H9 (cell line): Measurements from ENCODE around the gene PADI4. TPM values are rescaled to one million over a fixed set of nuclear protein-coding genes. Genes with fewer than 3 reads are reported as not detected.

Source experiments
- DNase-seq: peaks from one replicate; pipeline ENCODE4 v3.0.0-alpha.2; 2017
- H2AFZ ChIP-seq: one replicate; pipeline ENCODE4 v1.6.1; 2013; ENCODE audit warnings: mild to moderate bottlenecking, low read length, control low read depth, moderate library complexity
- H2AK5ac ChIP-seq: 2 replicates; pipeline ENCODE4 v1.6.1; 2013; ENCODE audit warnings: low read length, control low read depth, mixed read lengths; ENCODE audit not compliant: insufficient read length
- H2BK120ac ChIP-seq: one replicate; pipeline ENCODE4 v1.6.1; 2013; ENCODE audit warnings: low read depth, mild to moderate bottlenecking, low read length, control low read depth, inconsistent platforms; ENCODE audit not compliant: poor library complexity, severe bottlenecking
- H2BK12ac ChIP-seq: 2 replicates; pipeline ENCODE4 v1.6.1; 2013; ENCODE audit warnings: low read length, control low read depth, mixed read lengths, low read depth; ENCODE audit not compliant: insufficient read length
- H2BK15ac ChIP-seq: 2 replicates; pipeline ENCODE4 v1.6.1; 2013; ENCODE audit warnings: low read depth, low read length, control low read depth
- H2BK20ac ChIP-seq: one replicate; pipeline ENCODE4 v1.6.1; 2013; ENCODE audit warnings: low read depth, mild to moderate bottlenecking, low read length, control low read depth, inconsistent platforms; ENCODE audit not compliant: poor library complexity, severe bottlenecking
- H2BK5ac ChIP-seq: 2 replicates; pipeline ENCODE4 v1.6.1; 2013; ENCODE audit warnings: low read length, control low read depth, mixed read lengths; ENCODE audit not compliant: insufficient read length
- H3K14ac ChIP-seq: 2 replicates; pipeline ENCODE4 v1.6.1; 2013; ENCODE audit warnings: low read length, control low read depth; ENCODE audit not compliant: insufficient read depth
- H3K18ac ChIP-seq: 2 replicates; pipeline ENCODE4 v1.6.1; 2013; ENCODE audit warnings: low read depth, mild to moderate bottlenecking, mixed read lengths, low read length, control low read depth; ENCODE audit not compliant: insufficient read length
- H3K23ac ChIP-seq: 2 replicates; pipeline ENCODE4 v1.6.1; 2013; ENCODE audit warnings: low read length, control low read depth, mixed read lengths, low read depth; ENCODE audit not compliant: insufficient read length
- H3K23me2 ChIP-seq: 2 replicates; pipeline ENCODE4 v1.6.1; 2013; ENCODE audit warnings: low read depth, mild to moderate bottlenecking, mixed read lengths, low read length, control low read depth; ENCODE audit not compliant: insufficient read length, poor library complexity, severe bottlenecking
- H3K27ac ChIP-seq: 2 replicates; pipeline ENCODE4 v1.5.1; 2013; ENCODE audit warnings: low read length, control low read depth, mixed read lengths, low read depth; ENCODE audit not compliant: insufficient read length
- H3K27me3 ChIP-seq: 2 replicates; pipeline ENCODE4 v1.6.1; 2013; ENCODE audit warnings: low read length, control low read depth, inconsistent platforms; ENCODE audit not compliant: insufficient read depth
- H3K4ac ChIP-seq: 2 replicates; pipeline ENCODE4 v1.6.1; 2013; ENCODE audit warnings: low read depth, mild to moderate bottlenecking, control low read depth, inconsistent platforms, low read length, moderate library complexity
- H3K4me1 ChIP-seq: 2 replicates; pipeline ENCODE4 v1.6.1; 2013; ENCODE audit warnings: low read length, control low read depth, inconsistent platforms; ENCODE audit not compliant: insufficient read depth
- H3K4me2 ChIP-seq: 2 replicates; pipeline ENCODE4 v1.6.1; 2013; ENCODE audit warnings: low read length, control low read depth, mixed read lengths; ENCODE audit not compliant: insufficient read length, insufficient read depth
- H3K56ac ChIP-seq: 2 replicates; pipeline ENCODE4 v1.6.1; 2013; ENCODE audit warnings: low read depth, mild to moderate bottlenecking, mixed read lengths, low read length, control low read depth; ENCODE audit not compliant: insufficient read length
- H3K79me1 ChIP-seq: 2 replicates; pipeline ENCODE4 v1.6.1; 2013; ENCODE audit warnings: low read depth, mild to moderate bottlenecking, moderate library complexity, low read length, control low read depth, inconsistent platforms; ENCODE audit not compliant: insufficient read depth, poor library complexity, severe bottlenecking
- H3K79me2 ChIP-seq: 2 replicates; pipeline ENCODE4 v1.6.1; 2013; ENCODE audit warnings: low read length, control low read depth, inconsistent platforms; ENCODE audit not compliant: insufficient read depth
- H3K9ac ChIP-seq: 2 replicates; pipeline ENCODE4 v1.6.1; 2013; ENCODE audit warnings: low read length, control low read depth, mixed read lengths; ENCODE audit not compliant: insufficient read length; ENCODE audit errors: extremely low read depth
- H3K9me3 ChIP-seq: one replicate; pipeline ENCODE4 v1.6.1; 2013; ENCODE audit warnings: low read depth, low read length, inconsistent platforms; ENCODE audit not compliant: control insufficient read depth
- H3T11ph ChIP-seq: one replicate; pipeline ENCODE4 v1.6.1; 2013; ENCODE audit warnings: mild to moderate bottlenecking, low read length, control low read depth, inconsistent platforms
- H4K20me1 ChIP-seq: one replicate; pipeline ENCODE4 v1.6.1; 2013; ENCODE audit not compliant: control insufficient read depth, insufficient read length, insufficient read depth
- H4K5ac ChIP-seq: 2 replicates; pipeline ENCODE4 v1.6.1; 2013; ENCODE audit warnings: low read depth, mild to moderate bottlenecking, mixed read lengths, low read length, control low read depth; ENCODE audit not compliant: insufficient read length
- H4K8ac ChIP-seq: replicated peaks from 2 replicates; pipeline ENCODE4 v1.6.1; 2013; ENCODE audit warnings: low read length, control low read depth, mixed read lengths, low read depth; ENCODE audit not compliant: insufficient read length
- H4K91ac ChIP-seq: 2 replicates; pipeline ENCODE4 v1.6.1; 2013; ENCODE audit warnings: low read depth, mild to moderate bottlenecking, moderate library complexity, mixed read lengths, low read length, control low read depth; ENCODE audit not compliant: insufficient read length
- H3K27ac Mint-ChIP-seq, 3 experiments: 2 replicates in 2 of 3; 3 replicates in 1 of 3; pipeline ENCODE4 v1.8.0; 2020 to 2021; ENCODE audit warnings: mixed read lengths in 3 of 3, mild to moderate bottlenecking in 1 of 3, moderate library complexity in 1 of 3
- H3K27me3 Mint-ChIP-seq: 2 replicates; pipeline ENCODE4 v1.8.0; 2021; ENCODE audit warnings: low read depth, mild to moderate bottlenecking, moderate library complexity, mixed read lengths
- H3K36me3 Mint-ChIP-seq, 3 experiments: 2 replicates in 2 of 3; 3 replicates in 1 of 3; pipeline ENCODE4 v1.8.0; 2020 to 2021; ENCODE audit warnings: low read depth in 3 of 3, mixed read lengths in 3 of 3; ENCODE audit not compliant: insufficient read depth in 1 of 3
- H3K4me1 Mint-ChIP-seq, 2 experiments: 2 replicates each; pipeline ENCODE4 v1.8.0; 2020; ENCODE audit warnings: mixed read lengths in 2 of 2
- H3K4me3 Mint-ChIP-seq, 2 experiments: 2 replicates in 1 of 2; 3 replicates in 1 of 2; pipeline ENCODE4 v1.8.0; 2020 to 2021; ENCODE audit warnings: mild to moderate bottlenecking in 2 of 2, mixed read lengths in 2 of 2, moderate library complexity in 1 of 2
- H3K9me3 Mint-ChIP-seq, 2 experiments: 2 replicates in 1 of 2; 3 replicates in 1 of 2; pipeline ENCODE4 v1.8.0; 2020; ENCODE audit warnings: mild to moderate bottlenecking in 2 of 2, mixed read lengths in 2 of 2, moderate library complexity in 1 of 2
- CTCF ChIP-seq: fragments of 200-600 bp; sonication (generic); conservative IDR thresholded peaks from 3 replicates; pipeline ENCODE4 v1.8.0; 2021; ENCODE audit warnings: antibody characterized with exemption, mild to moderate bottlenecking
- WGBS: extraction: QIAGEN DNeasy Blood & Tissue Kit; methylation state at CpG from one replicate; pipeline ENCODE4 v1.1.7; 2013; ENCODE audit warnings: missing lambda C conversion rate, low lambda C conversion rate, mixed read lengths; ENCODE audit not compliant: insufficient read length; ENCODE audit errors: extremely low coverage; 5-methylcytosine and 5-hydroxymethylcytosine counted together
- total RNA-seq: library from RNA; stranded (reverse); gene quantifications from 2 replicates; pipeline ENCODE4 v1.2.1, GENCODE V29; 2021

PADI4 gene
- total RNA-seq, 1 experiment from 2014 or later, result 0.13 TPM

- no peak overlapping the region for H3K4me3 Mint-ChIP-seq
Observed at GRCh38 chr1:17359808-17360207, 51.8 kb downstream of the PADI4 start.

More at GRCh38 chr1:17359808-17360207, 51.8 kb downstream of the PADI4 start:
- no peaks in the 10 kb centered on the region for H3K27me3 ChIP-seq
- no peaks in the 10 kb centered on the region for H3K36me3 Mint-ChIP-seq
- no peak overlapping the region for H4K91ac ChIP-seq
- H3K18ac ChIP-seq, result no peak overlapping the region
- no peaks in the 10 kb centered on the region for H3K9me3 ChIP-seq
- no peak overlapping the region for H3K27ac ChIP-seq
- no peaks in the 10 kb centered on the region; the same call in 1 of the 2 replicates for H3K27me3 Mint-ChIP-seq
- no peak overlapping the region for H3K56ac ChIP-seq
- no peak overlapping the region for H2BK12ac ChIP-seq
- H3K4me1 Mint-ChIP-seq, result peaks cover 9 to 11% of the 10 kb centered on the region in 2 experiments; a peak in 3 of 4 replicates
- no peak for DNase-seq
- no peak overlapping the region for H3K14ac ChIP-seq
- no peak overlapping the region for H4K8ac ChIP-seq
- no peaks in the 10 kb centered on the region; a peak in 1 of 5 replicates for H3K9me3 Mint-ChIP-seq
- H3T11ph ChIP-seq, result no peak overlapping the region
- H4K5ac ChIP-seq, result no peak overlapping the region
- no peak overlapping the region for H3K4ac ChIP-seq
- H2AK5ac ChIP-seq, result no peak overlapping the region
- no peak overlapping the region for H2BK15ac ChIP-seq
- no peak overlapping the region for H3K23ac ChIP-seq
- H3K79me2 ChIP-seq, result no peaks in the 10 kb centered on the region
- no peak overlapping the region for H2BK5ac ChIP-seq
- no peak overlapping the region for H2AFZ ChIP-seq
- no peaks in the 10 kb centered on the region for H3K79me1 ChIP-seq
- no peak overlapping the region for H3K4me2 ChIP-seq
- H3K27ac Mint-ChIP-seq, result no peak overlapping the region
- no peaks in the 10 kb centered on the region for H3K4me1 ChIP-seq
- H3K9ac ChIP-seq, result no peak overlapping the region
- H3K23me2 ChIP-seq, result no peaks in the 10 kb centered on the region
- H4K20me1 ChIP-seq, result no peaks in the 10 kb centered on the region
- no peak overlapping the region for H2BK120ac ChIP-seq
- TF ChIP-seq CTCF, result no peak
- no peak overlapping the region for H2BK20ac ChIP-seq
- no CpG with 5 or more reads among the region's 9 CpGs for WGBS
